ENCODE data around the gene ACBD4.

ACBD4 gene

GRCh38 chr17:45155483-45155882 lies 20.0 kb downstream of the ACBD4 start:
- no peak for DNase-seq (ENCODE audit: low read depth in 2 of 2)

GRCh38 chr17:45156242-45156641 lies 20.8 kb downstream of the ACBD4 start:
- no peak for DNase-seq (ENCODE audit: low read depth in 2 of 2)

DNA sequence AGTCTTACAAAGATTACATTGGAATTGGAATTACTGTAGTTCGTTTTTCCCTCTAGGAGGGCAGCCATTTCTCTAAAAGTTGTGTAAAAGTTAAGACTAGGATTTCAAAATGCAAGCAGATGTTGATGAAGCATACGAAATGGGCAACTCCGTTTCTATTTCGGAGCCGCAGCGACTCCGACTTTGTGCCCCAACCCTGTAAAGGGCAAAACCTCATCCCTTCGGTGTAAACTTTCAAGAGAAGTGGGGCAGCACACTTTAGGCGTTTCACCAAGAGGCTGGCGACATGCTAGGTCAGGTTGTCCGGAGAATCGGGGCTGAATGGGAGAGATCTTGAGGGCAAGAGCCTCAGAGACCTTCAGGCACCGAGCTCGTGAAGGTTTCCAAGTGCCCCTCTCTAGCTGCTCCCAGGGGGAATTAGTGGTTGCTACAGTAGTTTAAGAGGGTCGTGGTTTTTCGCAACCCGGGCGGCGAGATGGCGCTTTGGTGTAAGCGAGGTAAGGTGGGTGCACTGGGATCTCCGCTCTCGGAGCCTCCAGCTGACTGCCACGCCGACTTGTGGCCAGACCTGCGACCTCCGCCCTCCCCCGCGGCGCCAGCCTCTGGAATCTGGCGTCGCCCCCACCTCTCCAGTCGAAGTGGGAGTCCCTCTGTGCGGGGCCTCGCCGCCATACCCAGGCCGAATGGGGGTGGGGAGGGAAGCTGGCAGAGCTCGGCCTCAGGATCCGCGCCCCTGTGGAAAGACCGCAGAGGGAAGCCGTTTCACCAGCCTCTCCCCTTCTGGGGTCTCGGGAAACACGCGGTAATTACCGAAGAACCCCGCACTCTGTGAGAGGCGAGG lies 25.2 kb downstream of the ACBD4 start:
- DNase-seq (ENCODE audit: low read depth in 2 of 2) = no peak

GRCh38 chr17:45161288-45162024 lies 26.0 kb downstream of the ACBD4 start, which contains the start of gene HEXIM2:
Gene HEXIM2, plus strand, starts transcription at chr17:45161875. Its CDS starts 919 bp downstream, at chr17:45162794.
- DNase-seq (ENCODE audit: low read depth in 2 of 2) = peak; percentile 96 to 98

- no peak for DNase-seq (ENCODE audit: low read depth in 2 of 2)
Observed at GRCh38 chr17:45162025-45162687, 26.7 kb downstream of the ACBD4 start.

DNA sequence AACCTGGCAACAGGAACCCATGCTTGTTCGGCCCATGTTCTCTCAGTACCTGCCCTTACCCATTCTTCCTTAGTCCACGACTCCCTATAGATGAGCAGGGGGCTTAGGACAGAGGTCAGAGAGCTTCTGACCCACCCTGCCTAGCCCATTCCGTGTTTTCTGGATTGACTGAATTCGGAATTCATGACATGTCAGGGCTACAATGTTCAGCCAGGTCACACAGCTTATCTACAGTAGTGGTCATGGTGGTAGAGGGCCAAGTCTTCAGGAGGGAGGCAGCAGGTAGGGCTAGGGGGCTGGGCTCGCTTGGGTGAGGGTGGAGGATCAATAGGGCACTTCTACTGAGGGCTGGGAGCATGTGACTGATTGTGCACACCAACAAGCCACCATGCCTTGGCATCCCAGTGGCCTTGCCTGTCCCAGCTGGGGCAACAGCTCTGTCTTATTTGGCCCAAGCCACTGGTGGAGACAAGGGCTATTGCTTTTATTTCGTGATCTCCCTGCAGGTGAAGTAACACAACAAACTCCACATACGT lies 29.3 kb downstream of the ACBD4 start:
- no peak for DNase-seq (ENCODE audit: low read depth in 2 of 2)

GRCh38 chr17:45168991-45169752 lies 33.7 kb downstream of the ACBD4 start:
- no peak for DNase-seq (ENCODE audit: low read depth in 2 of 2)

GRCh38 chr17:45170280-45170930 lies 34.9 kb downstream of the ACBD4 start:
- DNase-seq (ENCODE audit: low read depth in 2 of 2) = no peak

GRCh38 chr17:45170931-45171337 lies 35.4 kb downstream of the ACBD4 start:
- DNase-seq (ENCODE audit: low read depth in 2 of 2) = no peak

DNA sequence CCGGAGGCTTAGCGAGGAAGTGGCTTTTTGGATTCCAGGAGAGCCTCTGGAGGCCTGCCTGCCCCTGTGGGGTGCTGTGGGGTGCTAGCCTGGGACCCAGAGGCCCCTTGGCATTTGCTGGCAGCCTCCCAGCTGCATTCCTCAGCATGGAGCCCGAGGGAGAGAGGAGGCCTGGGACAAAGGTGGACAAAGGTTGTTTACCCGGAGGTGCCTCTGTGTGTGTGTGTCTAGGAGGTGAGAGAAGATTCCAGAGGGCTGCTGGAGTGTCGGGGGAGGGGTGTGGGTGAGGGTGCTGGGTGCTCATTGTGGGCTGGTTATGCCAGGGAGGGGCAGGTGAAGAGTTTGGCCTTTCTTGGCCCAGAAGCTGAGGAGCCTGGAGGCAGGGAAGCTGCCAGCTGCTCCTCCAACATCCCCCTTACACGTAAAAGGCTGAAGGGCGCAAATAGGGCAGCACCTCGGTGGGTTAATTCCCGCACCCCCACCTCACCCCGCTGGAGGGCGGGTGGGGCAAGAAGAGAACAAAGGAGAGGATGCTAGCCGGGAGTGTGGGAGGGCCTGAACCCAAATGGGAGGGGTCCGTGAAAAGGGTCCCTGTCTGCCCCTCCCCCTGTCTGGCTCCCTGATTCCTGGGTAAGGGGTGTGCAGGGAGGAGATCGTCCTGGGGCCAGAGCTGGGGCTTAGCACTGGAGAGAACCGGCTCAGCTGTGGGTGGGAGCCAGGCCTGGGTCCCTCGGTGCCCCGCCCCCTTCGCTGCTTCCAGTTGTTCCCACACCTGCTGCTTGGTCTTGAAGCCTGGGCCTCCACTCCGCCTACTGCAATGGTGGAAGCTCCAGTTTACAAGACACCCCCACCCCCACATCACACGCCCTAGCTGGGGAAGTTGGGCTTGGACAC lies 36.1 kb downstream of the ACBD4 start:
- DNase-seq (ENCODE audit: low read depth in 2 of 2) = no peak

DNA sequence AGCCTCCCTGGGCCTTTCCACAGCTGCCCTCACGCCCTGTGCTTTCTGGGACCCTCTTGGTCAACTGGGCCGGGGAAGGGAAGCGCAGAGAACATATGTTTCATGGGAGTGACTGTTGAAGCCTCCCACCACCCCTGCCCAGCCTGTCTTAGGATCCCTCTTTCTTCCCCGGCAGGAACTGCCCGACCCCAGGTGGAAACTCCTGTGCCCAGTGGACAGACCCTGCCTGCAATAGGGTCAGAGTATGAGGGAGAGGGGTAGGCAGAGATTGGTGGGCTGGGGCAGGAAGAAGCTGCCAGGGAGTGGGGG lies 36.7 kb downstream of the ACBD4 start:
- no peak for DNase-seq (ENCODE audit: low read depth in 2 of 2)

DNA sequence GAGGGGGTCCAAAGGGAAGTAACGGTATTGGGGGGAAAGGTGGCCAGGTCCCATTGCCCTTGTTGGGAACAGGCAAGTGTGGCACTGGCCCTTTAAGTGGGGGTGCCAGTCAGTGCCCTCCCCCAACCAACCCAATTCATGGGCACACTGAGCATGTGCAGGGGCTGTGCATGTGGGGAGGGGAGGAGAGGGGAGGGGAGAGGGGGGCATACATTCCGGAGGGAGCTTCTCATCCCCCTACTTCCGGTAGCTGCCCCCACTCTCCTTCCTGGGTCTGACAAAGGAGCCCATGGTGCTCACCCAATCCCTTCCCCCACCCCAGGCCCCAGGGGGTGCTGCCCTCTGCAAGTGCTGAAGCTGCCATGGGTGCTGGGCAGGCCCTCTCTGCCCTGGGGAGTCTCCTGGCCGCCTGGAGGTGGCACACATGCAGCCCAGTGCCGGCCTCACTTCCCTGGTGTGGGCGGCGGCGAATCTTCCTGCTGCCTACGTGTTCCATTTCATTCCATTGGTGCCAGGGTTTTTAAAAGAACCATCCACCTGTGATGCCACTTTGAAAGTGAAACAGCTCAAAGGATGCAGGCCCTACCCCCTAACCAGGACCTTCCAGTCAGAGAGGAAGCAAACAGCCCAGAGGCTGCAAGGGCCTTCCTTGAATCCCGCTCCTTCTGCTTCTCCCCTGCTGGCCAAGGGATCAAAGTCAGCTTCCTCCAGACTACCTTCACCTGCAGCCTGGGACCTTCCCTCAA lies 37.2 kb downstream of the ACBD4 start:
- no peak for DNase-seq (ENCODE audit: low read depth in 2 of 2)

DNA sequence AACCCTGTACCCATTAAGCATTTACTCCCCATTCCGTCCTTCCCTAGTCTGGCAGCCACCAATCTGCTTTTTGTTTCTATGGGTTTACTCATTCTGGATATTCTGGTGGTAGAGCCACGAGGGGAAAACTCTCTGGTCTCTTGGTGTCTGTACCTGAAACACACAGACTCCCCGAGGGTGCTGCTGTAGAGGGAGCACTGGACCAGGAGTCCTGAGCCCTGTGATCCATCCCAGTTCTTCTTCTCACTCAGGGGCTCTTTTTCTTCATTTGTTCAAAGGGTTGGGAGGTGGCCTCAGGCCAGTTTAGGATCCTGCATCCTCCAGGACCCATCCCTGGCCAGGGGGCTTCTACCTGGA lies 40.2 kb downstream of the ACBD4 start:
- no peak for DNase-seq (ENCODE audit: low read depth in 2 of 2)

GRCh38 chr17:45177563-45177962 lies 42.1 kb downstream of the ACBD4 start:
- no peak for DNase-seq (ENCODE audit: low read depth in 2 of 2)

- DNase-seq (ENCODE audit: low read depth in 2 of 2) = no peak
Observed at GRCh38 chr17:45184144-45184543, 48.7 kb downstream of the ACBD4 start.

DNA sequence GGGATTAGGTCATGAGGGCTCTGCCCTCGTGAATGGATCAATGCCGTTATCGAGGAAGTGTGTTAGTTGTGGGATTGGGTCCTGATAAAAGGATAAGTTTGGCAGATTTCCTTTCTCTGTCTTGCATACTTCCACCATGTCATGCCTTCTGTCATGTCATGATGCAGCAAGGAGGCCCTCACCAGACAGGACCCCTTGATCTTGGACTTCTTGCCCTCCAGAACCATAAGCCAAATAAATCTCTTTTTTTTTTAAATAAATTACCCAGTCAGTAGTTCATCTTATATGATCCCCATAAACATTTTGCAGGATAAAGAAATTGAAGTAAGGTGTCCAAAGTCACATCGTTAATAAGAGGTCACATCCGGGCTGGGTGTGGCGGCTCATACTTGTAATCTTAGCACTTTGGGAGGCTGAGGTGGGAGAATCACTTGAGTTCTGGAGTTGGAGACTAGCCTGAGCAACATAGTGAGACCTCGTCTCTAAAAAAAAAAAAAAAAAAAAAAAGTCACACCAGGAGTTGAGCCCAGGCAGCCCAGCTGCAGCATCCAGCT lies 51.4 kb downstream of the ACBD4 start:
- DNase-seq (ENCODE audit: low read depth in 2 of 2) = no peak

- DNase-seq (ENCODE audit: low read depth in 2 of 2) = no peak
Observed at GRCh38 chr17:45189009-45189408, 53.5 kb downstream of the ACBD4 start.

DNA sequence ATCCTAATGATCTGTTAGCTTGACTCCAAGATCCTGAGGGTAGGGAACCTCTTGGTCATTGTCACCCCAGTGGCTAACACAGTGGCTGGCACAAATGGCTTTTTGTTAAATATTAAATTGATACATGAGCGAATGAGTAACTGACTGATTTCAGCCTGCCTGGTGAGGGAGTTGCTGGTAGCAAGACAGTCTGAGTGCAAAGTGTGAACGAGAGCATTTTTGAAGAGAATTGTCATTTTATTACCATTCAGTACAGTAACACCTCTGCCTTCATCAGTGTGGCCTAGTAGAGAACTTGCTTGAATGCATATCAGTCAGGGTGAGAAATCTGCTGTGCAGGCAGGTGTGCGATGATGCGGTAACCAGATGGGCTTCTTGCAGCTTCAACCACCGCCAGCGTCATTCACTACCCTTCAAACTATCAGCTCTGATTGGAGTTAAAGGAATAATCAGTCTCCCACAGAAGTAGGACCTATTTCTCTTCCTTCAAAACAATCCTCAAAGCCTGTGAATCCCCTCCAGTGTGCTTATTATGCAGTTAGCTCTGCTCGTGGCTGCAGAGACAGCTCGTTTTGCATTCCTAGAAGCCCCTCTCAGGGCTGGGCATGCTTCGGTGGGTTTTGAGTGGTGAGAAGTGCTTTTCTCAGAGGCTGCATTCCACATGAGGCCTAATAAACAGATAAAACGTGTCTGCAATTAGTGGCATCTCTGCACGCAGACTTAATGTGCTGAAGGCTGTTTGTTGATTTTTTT lies 55.2 kb downstream of the ACBD4 start:
- DNase-seq (ENCODE audit: low read depth in 2 of 2) = no peak
